ENCODE data around the gene OPN4.

DNA sequence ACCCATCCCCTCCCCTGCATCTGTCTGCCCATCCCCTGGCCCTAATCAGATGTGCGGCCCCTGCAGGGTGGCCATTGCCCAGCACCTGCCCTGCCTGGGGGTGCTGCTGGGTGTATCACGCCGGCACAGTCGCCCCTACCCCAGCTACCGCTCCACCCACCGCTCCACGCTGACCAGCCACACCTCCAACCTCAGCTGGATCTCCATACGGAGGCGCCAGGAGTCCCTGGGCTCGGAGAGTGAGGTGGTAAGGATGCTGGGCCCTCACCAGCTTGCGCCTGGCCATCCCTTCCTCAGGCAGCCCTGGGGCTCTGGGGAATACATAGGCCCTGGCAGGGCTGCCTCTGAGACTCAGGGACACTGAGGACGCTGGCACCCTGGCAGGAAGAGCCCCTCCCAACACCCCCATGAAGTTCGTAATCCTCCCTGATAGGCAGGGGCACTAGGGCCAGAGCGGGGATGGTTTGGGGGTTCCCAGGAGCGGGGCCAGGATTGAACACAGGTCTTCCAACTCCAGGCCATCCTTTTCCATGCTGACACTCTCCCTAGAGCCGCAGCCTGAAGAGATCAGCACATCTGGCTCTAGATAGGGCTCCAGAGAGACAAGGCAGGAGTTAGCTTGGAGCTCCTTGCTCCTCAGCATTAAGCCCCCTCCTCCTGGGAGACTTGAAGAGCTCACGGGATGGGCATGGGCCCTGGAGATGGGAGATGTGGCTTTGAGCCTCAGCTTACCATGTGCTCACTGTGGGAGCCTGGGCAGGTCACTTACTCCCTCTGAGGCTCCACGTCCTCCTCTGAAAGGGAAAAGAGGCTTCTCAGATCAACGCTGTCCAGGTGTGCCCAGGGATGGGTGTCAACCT is 8.1 kb downstream of the OPN4 start:
- TF ChIP-seq POLR2AphosphoS5 (IDR thresholded peaks at IDR 0.05): no peak
- TF ChIP-seq, protein P1, sequence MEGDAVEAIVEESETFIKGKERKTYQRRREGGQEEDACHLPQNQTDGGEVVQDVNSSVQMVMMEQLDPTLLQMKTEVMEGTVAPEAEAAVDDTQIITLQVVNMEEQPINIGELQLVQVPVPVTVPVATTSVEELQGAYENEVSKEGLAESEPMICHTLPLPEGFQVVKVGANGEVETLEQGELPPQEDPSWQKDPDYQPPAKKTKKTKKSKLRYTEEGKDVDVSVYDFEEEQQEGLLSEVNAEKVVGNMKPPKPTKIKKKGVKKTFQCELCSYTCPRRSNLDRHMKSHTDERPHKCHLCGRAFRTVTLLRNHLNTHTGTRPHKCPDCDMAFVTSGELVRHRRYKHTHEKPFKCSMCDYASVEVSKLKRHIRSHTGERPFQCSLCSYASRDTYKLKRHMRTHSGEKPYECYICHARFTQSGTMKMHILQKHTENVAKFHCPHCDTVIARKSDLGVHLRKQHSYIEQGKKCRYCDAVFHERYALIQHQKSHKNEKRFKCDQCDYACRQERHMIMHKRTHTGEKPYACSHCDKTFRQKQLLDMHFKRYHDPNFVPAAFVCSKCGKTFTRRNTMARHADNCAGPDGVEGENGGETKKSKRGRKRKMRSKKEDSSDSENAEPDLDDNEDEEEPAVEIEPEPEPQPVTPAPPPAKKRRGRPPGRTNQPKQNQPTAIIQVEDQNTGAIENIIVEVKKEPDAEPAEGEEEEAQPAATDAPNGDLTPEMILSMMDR (IDR thresholded peaks at IDR 0.05): no peak
